Immature natural killer cell (primary cell): ENCODE results near the gene DNAJA3. TPM values are rescaled to one million over a fixed set of nuclear protein-coding genes. Genes with fewer than 3 reads are reported as not detected.

Experiments used
- DNase-seq, 3 donors: peaks; one replicate each; pipeline ENCODE4 v3.0.0; 2022; ENCODE audit warnings: mixed read lengths in 1 of 3
- H3K27ac Mint-ChIP-seq, 6 donors: one replicate each; pipeline ENCODE4 v1.8.0; 2020; ENCODE audit warnings: mixed read lengths in 6 of 6, mild to moderate bottlenecking in 5 of 6, inconsistent platforms in 4 of 6, moderate library complexity in 3 of 6
- H3K27me3 Mint-ChIP-seq, 3 donors: one replicate each; pipeline ENCODE4 v1.8.0; 2020 to 2021; ENCODE audit warnings: low read depth in 3 of 3, mild to moderate bottlenecking in 3 of 3, mixed read lengths in 3 of 3, moderate library complexity in 3 of 3, inconsistent platforms in 1 of 3
- H3K36me3 Mint-ChIP-seq, 3 donors: one replicate each; pipeline ENCODE4 v1.8.0; 2020; ENCODE audit warnings: mixed read lengths in 3 of 3, inconsistent platforms in 2 of 3, mild to moderate bottlenecking in 2 of 3
- H3K4me1 Mint-ChIP-seq, 2 donors: one replicate each; pipeline ENCODE4 v1.8.0; 2020; ENCODE audit warnings: inconsistent platforms in 2 of 2, mild to moderate bottlenecking in 2 of 2, mixed read lengths in 2 of 2, moderate library complexity in 1 of 2
- H3K4me3 Mint-ChIP-seq, 5 donors: one replicate each; pipeline ENCODE4 v1.8.0; 2020; ENCODE audit warnings: mild to moderate bottlenecking in 5 of 5, mixed read lengths in 5 of 5, inconsistent platforms in 3 of 5, moderate library complexity in 3 of 5
- H3K9me3 Mint-ChIP-seq, 6 donors: one replicate each; pipeline ENCODE4 v1.8.0; 2020; ENCODE audit warnings: mild to moderate bottlenecking in 6 of 6, mixed read lengths in 6 of 6, inconsistent platforms in 4 of 6, moderate library complexity in 3 of 6
- polyA plus RNA-seq, 3 donors: library from polyadenylated mRNA; unstranded; fragments of 300-500 nt; fragmentation: Illumina TruSeq; gene quantifications; one replicate each; pipeline ENCODE4 v1.2.3, GENCODE V29; 2021

Gene DNAJA3
- polyA plus RNA-seq, 3 donors from 2014 or later = 32.7 to 42.4 (median 38.7) TPM

GRCh38 chr16:4491898-4492297, 66.2 kb downstream of the DNAJA3 start:
- DNase-seq = no peak
- peaks cover 0 to 24% (median 6%) of the 10 kb centered on the region in 3 donors for H3K36me3 Mint-ChIP-seq
- no peaks in the 10 kb centered on the region for H3K9me3 Mint-ChIP-seq
- H3K4me3 Mint-ChIP-seq = no peak overlapping the region
- H3K27me3 Mint-ChIP-seq = peaks cover 0 to 4% (median 2%) of the 10 kb centered on the region in 3 donors
- peaks cover 75 to 76% of the 10 kb centered on the region in 2 donors for H3K4me1 Mint-ChIP-seq
- H3K27ac Mint-ChIP-seq = peak overlapping the region; percentile 40 to 98 (median 62)

GRCh38 chr16:4494746-4495490, 69.2 kb downstream of the DNAJA3 start:
- H3K9me3 Mint-ChIP-seq = no peaks in the 10 kb centered on the region
- DNase-seq = no peak
- peaks cover 77 to 79% of the 10 kb centered on the region in 2 donors for H3K4me1 Mint-ChIP-seq
- peak overlapping the region; percentile 46 to 87 (median 82) for H3K27ac Mint-ChIP-seq
- H3K27me3 Mint-ChIP-seq = peaks cover 0 to 4% (median 0%) of the 10 kb centered on the region in 3 donors
- peak overlapping the region in 3 of 5 donors; percentile 8 to 51 (median 42) for H3K4me3 Mint-ChIP-seq
- H3K36me3 Mint-ChIP-seq = peaks cover 6 to 24% (median 7%) of the 10 kb centered on the region in 3 donors

- Mint-ChIP-seq H3K36me3 (peaks cover 1 to 19% (median 7%) of the 10 kb centered on the region in 3 donors), H3K27ac (peak overlapping the region; percentile 46 to 87 (median 82)), H3K27me3 (peaks cover 0 to 3% (median 0%) of the 10 kb centered on the region in 3 donors), H3K4me1 (peaks cover 77 to 78% of the 10 kb centered on the region in 2 donors), H3K9me3 (no peaks in the 10 kb centered on the region), H3K4me3 (no peak overlapping the region)
- no peak for DNase-seq
Measured at GRCh38 chr16:4495766-4496165, 70.1 kb downstream of the DNAJA3 start.

GRCh38 chr16:4496305-4496704, 70.6 kb downstream of the DNAJA3 start:
- Mint-ChIP-seq H3K4me3 (no peak overlapping the region), H3K9me3 (no peaks in the 10 kb centered on the region), H3K4me1 (peaks cover 77 to 78% of the 10 kb centered on the region in 2 donors), H3K27me3 (no peaks in the 10 kb centered on the region), H3K36me3 (peaks cover 2 to 17% (median 7%) of the 10 kb centered on the region in 3 donors), H3K27ac (peak overlapping the region in 4 of 6 donors; percentile 13 to 84 (median 75))
- DNase-seq = no peak

GRCh38 chr16:4498546-4499195, 73.0 kb downstream of the DNAJA3 start:
- H3K4me3 Mint-ChIP-seq = no peak overlapping the region
- H3K27ac Mint-ChIP-seq = peak overlapping the region; percentile 58 to 89 (median 71)
- H3K9me3 Mint-ChIP-seq = no peaks in the 10 kb centered on the region
- no peak for DNase-seq
- peaks cover 3 to 14% (median 7%) of the 10 kb centered on the region in 3 donors for H3K36me3 Mint-ChIP-seq
- H3K27me3 Mint-ChIP-seq = peaks cover 0 to under 1% (median 0%) of the 10 kb centered on the region in 3 donors
- peaks cover 84 to 88% of the 10 kb centered on the region in 2 donors for H3K4me1 Mint-ChIP-seq

GRCh38 chr16:4499196-4499555, 73.5 kb downstream of the DNAJA3 start:
- DNase-seq = no peak
- H3K27me3 Mint-ChIP-seq = peaks cover 0 to 2% (median 0%) of the 10 kb centered on the region in 3 donors
- peak overlapping the region; percentile 18 to 89 (median 71) for H3K27ac Mint-ChIP-seq
- peaks cover 3 to 14% (median 7%) of the 10 kb centered on the region in 3 donors for H3K36me3 Mint-ChIP-seq
- H3K9me3 Mint-ChIP-seq = no peaks in the 10 kb centered on the region
- no peak overlapping the region for H3K4me3 Mint-ChIP-seq
- peaks cover 84 to 88% of the 10 kb centered on the region in 2 donors for H3K4me1 Mint-ChIP-seq

GRCh38 chr16:4500272-4500671, 74.6 kb downstream of the DNAJA3 start:
- Mint-ChIP-seq H3K36me3 (peaks cover 3 to 14% (median 7%) of the 10 kb centered on the region in 3 donors), H3K9me3 (no peaks in the 10 kb centered on the region), H3K27ac (peak overlapping the region; percentile 59 to 90 (median 76)), H3K4me1 (peaks cover 83 to 88% of the 10 kb centered on the region in 2 donors), H3K27me3 (peaks cover 0 to 7% (median under 1%) of the 10 kb centered on the region in 3 donors), H3K4me3 (no peak overlapping the region)
- DNase-seq = no peak

GRCh38 chr16:4501071-4501478, 75.4 kb downstream of the DNAJA3 start:
- H3K27ac Mint-ChIP-seq = peak overlapping the region; percentile 84 to 90 (median 87)
- peak overlapping the region in 2 of 5 donors; percentile 49 to 70 for H3K4me3 Mint-ChIP-seq
- H3K36me3 Mint-ChIP-seq = peaks cover 3 to 16% (median 7%) of the 10 kb centered on the region in 3 donors
- H3K4me1 Mint-ChIP-seq = peaks cover 86 to 88% of the 10 kb centered on the region in 2 donors
- peaks cover 0 to 9% (median 4%) of the 10 kb centered on the region in 3 donors for H3K27me3 Mint-ChIP-seq
- DNase-seq = no peak
- no peaks in the 10 kb centered on the region for H3K9me3 Mint-ChIP-seq

GRCh38 chr16:4505356-4506147, 79.9 kb downstream of the DNAJA3 start:
- Mint-ChIP-seq H3K27me3 (peaks cover 0 to 9% (median 4%) of the 10 kb centered on the region in 3 donors), H3K9me3 (no peaks in the 10 kb centered on the region), H3K36me3 (peaks cover 5 to 23% (median 18%) of the 10 kb centered on the region in 3 donors), H3K4me3 (peak overlapping the region; percentile 77 to 94 (median 86)), H3K4me1 (peaks cover 72 to 75% of the 10 kb centered on the region in 2 donors), H3K27ac (peak overlapping the region; percentile 87 to 99 (median 97))
- DNase-seq = peak; percentile 67 to 70 (median 70)

Other genes with a start within 250 kb of the DNAJA3 start
- not detected for gene SRL, start 183.8 kb upstream of the DNAJA3 start, polyA plus RNA-seq
- under 1 TPM; 0.16 to 0.69 (median 0.41) TPM for gene TFAP4, start 152.8 kb upstream of the DNAJA3 start, polyA plus RNA-seq
- gene GLIS2, start 109.8 kb upstream of the DNAJA3 start, polyA plus RNA-seq = not detected
- gene PAM16, start 74.5 kb upstream of the DNAJA3 start, polyA plus RNA-seq = 10 to 100 TPM; 32.9 to 61.6 (median 36.3) TPM
- under 1 TPM in 2 of 3 donors, not detected in 1; 0.07 to 0.20 TPM for gene VASN, start 54.0 kb upstream of the DNAJA3 start, polyA plus RNA-seq
- 100 to 1,000 TPM in 1 of 3 donors, 10 to 100 TPM in 2; 37.6 to 112 (median 37.8) TPM for gene CORO7, start 9.3 kb upstream of the DNAJA3 start, polyA plus RNA-seq
- gene NMRAL1, start 48.8 kb downstream of the DNAJA3 start, polyA plus RNA-seq = 10 to 100 TPM; 46.1 to 65.3 (median 60.7) TPM
- gene HMOX2, start 50.5 kb downstream of the DNAJA3 start, polyA plus RNA-seq = 100 to 1,000 TPM; 130 to 225 (median 196) TPM
- 10 to 100 TPM; 26.9 to 51.9 (median 47.8) TPM for gene CDIP1, start 112.9 kb downstream of the DNAJA3 start, polyA plus RNA-seq
- not detected for gene C16orf96, start 130.5 kb downstream of the DNAJA3 start, polyA plus RNA-seq
- gene UBALD1, start 189.0 kb downstream of the DNAJA3 start, polyA plus RNA-seq = 10 to 100 TPM in 1 of 3 donors, 1 to 10 TPM in 2; 2.3 to 11.8 (median 6.5) TPM
- 10 to 100 TPM in 1 of 3 donors, 1 to 10 TPM in 2; 2.3 to 13.2 (median 3.5) TPM for gene MGRN1, start 199.0 kb downstream of the DNAJA3 start, polyA plus RNA-seq